EL (cell line): ENCODE measurements around the gene NCS1.

Experiments used
- DNase-seq: peaks from one replicate; pipeline ENCODE4 v3.0.0-alpha.2; 2016

Gene NCS1

GRCh38 chr9:130196643-130197042 is 24.4 kb downstream of the NCS1 start:
- DNase-seq, result no peak

- DNase-seq, result no peak
Measured at GRCh38 chr9:130197386-130197785, 25.2 kb downstream of the NCS1 start.

GRCh38 chr9:130197888-130198287 is 25.7 kb downstream of the NCS1 start:
- DNase-seq, result no peak

- DNase-seq, result no peak
Measured at GRCh38 chr9:130198501-130199179, 26.4 kb downstream of the NCS1 start.

- DNase-seq, result peak; percentile 23
Measured at GRCh38 chr9:130199605-130200004, 27.4 kb downstream of the NCS1 start.

- DNase-seq, result no peak
Measured at GRCh38 chr9:130200038-130200849, 28.0 kb downstream of the NCS1 start.

- DNase-seq, result no peak
Measured at GRCh38 chr9:130201399-130201873, 29.2 kb downstream of the NCS1 start.

GRCh38 chr9:130201974-130202373 is 29.8 kb downstream of the NCS1 start:
- no peak for DNase-seq

- DNase-seq, result no peak
Measured at GRCh38 chr9:130204341-130204740, 32.1 kb downstream of the NCS1 start.

GRCh38 chr9:130204959-130205358 is 32.8 kb downstream of the NCS1 start:
- DNase-seq, result no peak

GRCh38 chr9:130205912-130206311 is 33.7 kb downstream of the NCS1 start:
- no peak for DNase-seq

- DNase-seq, result no peak
Measured at GRCh38 chr9:130206579-130206978, 34.4 kb downstream of the NCS1 start.

- DNase-seq, result no peak
Measured at GRCh38 chr9:130207241-130207992, 35.2 kb downstream of the NCS1 start.

GRCh38 chr9:130208600-130209347 is 36.6 kb downstream of the NCS1 start:
- no peak for DNase-seq

GRCh38 chr9:130209422-130209821 is 37.2 kb downstream of the NCS1 start:
- DNase-seq, result no peak

- DNase-seq, result no peak
Measured at GRCh38 chr9:130211548-130212226, 39.5 kb downstream of the NCS1 start.

GRCh38 chr9:130212543-130213297 is 40.5 kb downstream of the NCS1 start:
- DNase-seq, result no peak

GRCh38 chr9:130213911-130214761 is 41.9 kb downstream of the NCS1 start:
- DNase-seq, result no peak

GRCh38 chr9:130214776-130215340 is 42.7 kb downstream of the NCS1 start:
- no peak for DNase-seq
